H1 (cell line): ENCODE results near the gene EN2. TPM values are rescaled to one million over a fixed set of nuclear protein-coding genes. Genes with fewer than 3 reads are reported as not detected.

Experiments
- BACH1 ChIP-seq: IDR thresholded peaks from 2 replicates; pipeline ENCODE4 v1.6.1; 2012; ENCODE audit warnings: low read length, improper control_type of control experiment
- BCL11A ChIP-seq, 2 experiments: IDR thresholded peaks; one replicate each; pipeline ENCODE4 v1.6.1; 2011; ENCODE audit warnings: low read depth in 2 of 2, low read length in 2 of 2, mild to moderate bottlenecking in 2 of 2
- CBX8 ChIP-seq: fragments of 300-800, 300-1000 bp; sonication (generic); IDR thresholded peaks from 2 replicates; pipeline ENCODE4 v1.7.1; 2016; ENCODE audit warnings: low read depth, low read length, borderline replicate concordance
- CEBPB ChIP-seq: IDR thresholded peaks from 2 replicates; pipeline ENCODE4 v1.6.1; 2012; ENCODE audit warnings: low read depth, low read length
- CTBP2 ChIP-seq: IDR thresholded peaks from 2 replicates; pipeline ENCODE4 v1.7.0; 2011; ENCODE audit warnings: borderline replicate concordance, mild to moderate bottlenecking, moderate library complexity, mixed read lengths, low read length; ENCODE audit not compliant: insufficient read depth, insufficient read length
- EP300 ChIP-seq, 2 experiments: IDR thresholded peaks; 1 replicate in 1 of 2; 2 replicates in 1 of 2; pipeline ENCODE4 v1.6.1; 2011 to 2012; ENCODE audit warnings: low read depth in 2 of 2, low read length in 2 of 2, mild to moderate bottlenecking in 2 of 2, borderline replicate concordance in 1 of 2, inconsistent platforms in 1 of 2, moderate library complexity in 1 of 2
- EZH2 ChIP-seq: fragments of 200-600 bp; sonication (generic); IDR thresholded peaks from 2 replicates; pipeline ENCODE4 v1.7.1; 2012; ENCODE audit warnings: low read depth, mild to moderate bottlenecking, moderate library complexity, low read length, inconsistent platforms; ENCODE audit not compliant: severe bottlenecking
- GABPA ChIP-seq: IDR thresholded peaks from 2 replicates; pipeline ENCODE4 v1.6.1; 2011; ENCODE audit warnings: mild to moderate bottlenecking, low read length, moderate library complexity, borderline replicate concordance; ENCODE audit not compliant: insufficient read depth
- KDM4A ChIP-seq: IDR thresholded peaks from one replicate; pipeline ENCODE4 v1.7.1; 2012; ENCODE audit warnings: low read depth, mild to moderate bottlenecking, moderate library complexity, low read length, inconsistent platforms; ENCODE audit not compliant: severe bottlenecking
- KDM5A ChIP-seq: fragments of 200-600 bp; IDR thresholded peaks from 2 replicates; pipeline ENCODE4 v1.7.1; 2012; ENCODE audit warnings: mild to moderate bottlenecking, low read length, inconsistent platforms, mixed read lengths
- POU5F1 ChIP-seq: IDR thresholded peaks from 2 replicates; pipeline ENCODE4 v1.6.1; 2011; ENCODE audit warnings: low read depth, mild to moderate bottlenecking, low read length, moderate library complexity
- RAD21 ChIP-seq, 2 experiments: IDR thresholded peaks in 1 of 2; conservative IDR thresholded peaks in 1 of 2; 2 replicates each; pipeline ENCODE4 v1.6.1; 2011; ENCODE audit warnings: low read depth in 2 of 2, low read length in 2 of 2, improper control_type of control experiment in 1 of 2, inconsistent platforms in 1 of 2, mild to moderate bottlenecking in 1 of 2, moderate library complexity in 1 of 2
- SIRT6 ChIP-seq: IDR thresholded peaks from one replicate; pipeline ENCODE4 v1.7.1; 2012; ENCODE audit warnings: low read length, inconsistent platforms
- TAF7 ChIP-seq: optimal IDR thresholded peaks from 2 replicates; pipeline ENCODE3; 2011; ENCODE audit warnings: low read depth, mild to moderate bottlenecking, inconsistent platforms, low read length, moderate library complexity, borderline replicate concordance
- polyA plus RNA-seq, 7 experiments: library from polyadenylated mRNA; depleted of rRNA in 3 of 7; stranded (reverse) in 5 of 7; unstranded in 2 of 7; fragments of >200 nt in 5 of 7; fragments of 200-250 nt in 2 of 7; gene quantifications; 1 replicate in 5 of 7; 2 replicates in 1 of 7; 4 replicates in 1 of 7; pipeline versions ENCODE4 v1.2.1 to v1.2.3, GENCODE V29; 2011 to 2013; ENCODE audit warnings: missing spikeins in 2 of 7, mixed read lengths in 2 of 7
- total RNA-seq: library from RNA; stranded (reverse); fragmentation: NEBNext Ultra II Directional; extraction: Animal tissue kit (Norgen Biotek cat#: 25700); gene quantifications from 2 replicates; pipeline ENCODE4 v1.2.1, GENCODE V29; 2021

EN2 gene
- total and polyA plus RNA-seq, 2 of the 8 experiments (the other 6 are each of a cell fraction or from before 2014, with no cell fraction given), result not detected

- TF ChIP-seq KDM4A, result peak; percentile 74
- TF ChIP-seq BCL11A (IDR thresholded peaks at IDR 0.05; ENCODE audit: low read depth in 2 of 2, low read length in 2 of 2), result no peak
- 0 out of 3 replicates have a peak, but pooled peaks of 1 of the 2 experiments have one; percentile 38 for TF ChIP-seq EP300 (IDR thresholded peaks at IDR 0.05; ENCODE audit: borderline replicate concordance in 1 of 2, low read depth in 2 of 2, low read length in 2 of 2)
- TF ChIP-seq TAF7, result no peak
- no peak for TF ChIP-seq BACH1
- TF ChIP-seq POU5F1, result peak; percentile 72; the same call in 1 of the 2 replicates
- TF ChIP-seq KDM5A, result no peak
- TF ChIP-seq SIRT6, result no peak
- TF ChIP-seq CEBPB, result no peak
- peak; percentile 97 for TF ChIP-seq CTBP2
- TF ChIP-seq EZH2, result peak; percentile 24
- TF ChIP-seq GABPA, result peak; percentile 60; the same call in 1 of the 2 replicates
- no peak for TF ChIP-seq CBX8
- 0 out of 4 replicates have a peak, but pooled peaks of 1 of the 2 experiments have one; percentile 13 for TF ChIP-seq RAD21 (IDR thresholded peaks at IDR 0.05 in 1 of 2, conservative IDR thresholded peaks at IDR 0.05 in 1 of 2; ENCODE audit: low read depth in 2 of 2, low read length in 2 of 2)
Measured at GRCh38 chr7:155509725-155510551, 52.0 kb downstream of the EN2 start (continued).
